KOPT-K1 (cell line): ENCODE data around the gene AKAP5.
A peak's percentile ranks its signal among the peaks of the same experiment; 100 is the strongest.

Experiments used
- H3K27ac ChIP-seq: fragments of 200-600 bp; sonication (generic); 2 replicates; pipeline ENCODE4 v1.5.1; 2016; ENCODE audit warnings: antibody characterized with exemption, mild to moderate bottlenecking, low read depth, low read length; ENCODE audit not compliant: poor library complexity, severe bottlenecking
- H3K36me3 ChIP-seq: fragments of 200-600 bp; sonication (generic); 2 replicates; pipeline ENCODE4 v1.5.1; 2017; ENCODE audit warnings: antibody characterized with exemption, mild to moderate bottlenecking, low read length, moderate library complexity; ENCODE audit not compliant: insufficient read depth
- H3K9me3 ChIP-seq: fragments of 200-600 bp; sonication (generic); 2 replicates; pipeline ENCODE4 v1.5.1; 2017; ENCODE audit warnings: antibody characterized with exemption, low read length, mild to moderate bottlenecking; ENCODE audit not compliant: insufficient read depth, poor library complexity, severe bottlenecking

AKAP5 gene

GRCh38 chr14:64444984-64445845, 20.1 kb upstream of the AKAP5 start:
- H3K27ac ChIP-seq: no peak overlapping the region
- no peaks in the 10 kb centered on the region for H3K9me3 ChIP-seq
- peaks cover 97% of the 10 kb centered on the region for H3K36me3 ChIP-seq

GRCh38 chr14:64447876-64448670, 17.2 kb upstream of the AKAP5 start:
- Histone ChIP-seq H3K27ac (no peak overlapping the region), H3K9me3 (no peaks in the 10 kb centered on the region), H3K36me3 (peaks cover 96% of the 10 kb centered on the region)

GRCh38 chr14:64450255-64450654, 15.0 kb upstream of the AKAP5 start:
- peaks cover 96% of the 10 kb centered on the region for H3K36me3 ChIP-seq
- no peak overlapping the region for H3K27ac ChIP-seq

GRCh38 chr14:64454671-64455070, 10.6 kb upstream of the AKAP5 start:
- Histone ChIP-seq H3K9me3 (no peaks in the 10 kb centered on the region), H3K27ac (no peak overlapping the region), H3K36me3 (peaks cover 99% of the 10 kb centered on the region)

More at GRCh38 chr14:64450255-64450654, 15.0 kb upstream of the AKAP5 start:
- H3K9me3 ChIP-seq: no peaks in the 10 kb centered on the region

- Histone ChIP-seq H3K27ac (no peak overlapping the region), H3K9me3 (no peaks in the 10 kb centered on the region), H3K36me3 (peaks cover 85% of the 10 kb centered on the region)
Measured at GRCh38 chr14:64459405-64460136, 5.7 kb upstream of the AKAP5 start.

GRCh38 chr14:64461221-64461620, 4.1 kb upstream of the AKAP5 start:
- Histone ChIP-seq H3K27ac (no peak overlapping the region), H3K36me3 (peaks cover 68% of the 10 kb centered on the region), H3K9me3 (no peaks in the 10 kb centered on the region)

GRCh38 chr14:64463195-64463594, 2.1 kb upstream of the AKAP5 start:
- H3K27ac ChIP-seq: no peak overlapping the region

GRCh38 chr14:64463873-64464272, 1.4 kb upstream of the AKAP5 start:
- Histone ChIP-seq H3K9me3 (no peaks in the 10 kb centered on the region), H3K36me3 (peaks cover 42% of the 10 kb centered on the region), H3K27ac (no peak overlapping the region)

More at GRCh38 chr14:64463195-64463594, 2.1 kb upstream of the AKAP5 start:
- Histone ChIP-seq H3K36me3 (peaks cover 49% of the 10 kb centered on the region), H3K9me3 (no peaks in the 10 kb centered on the region)

- Histone ChIP-seq H3K9me3 (no peaks in the 10 kb centered on the region), H3K36me3 (peaks cover 34% of the 10 kb centered on the region), H3K27ac (peak overlapping the region; percentile 65)
Measured at GRCh38 chr14:64464651-64465050, 648 bp upstream of the AKAP5 start.

- Histone ChIP-seq H3K36me3 (peaks cover 22% of the 10 kb centered on the region), H3K27ac (peak overlapping the region; percentile 65), H3K9me3 (no peaks in the 10 kb centered on the region)
Measured at GRCh38 chr14:64465831-64466554, 694 bp downstream of the AKAP5 start.

GRCh38 chr14:64467101-64467500, 1.8 kb downstream of the AKAP5 start:
- Histone ChIP-seq H3K36me3 (peaks cover 11% of the 10 kb centered on the region), H3K9me3 (no peaks in the 10 kb centered on the region), H3K27ac (no peak overlapping the region)

GRCh38 chr14:64467566-64467965, 2.3 kb downstream of the AKAP5 start:
- no peak overlapping the region for H3K27ac ChIP-seq
- peaks cover 6% of the 10 kb centered on the region; the same call in 1 of the 2 replicates for H3K36me3 ChIP-seq
- H3K9me3 ChIP-seq: no peaks in the 10 kb centered on the region

GRCh38 chr14:64468451-64468850, 3.2 kb downstream of the AKAP5 start:
- Histone ChIP-seq H3K27ac (no peak overlapping the region), H3K9me3 (no peaks in the 10 kb centered on the region), H3K36me3 (no peaks in the 10 kb centered on the region)

- Histone ChIP-seq H3K9me3 (no peaks in the 10 kb centered on the region), H3K27ac (no peak overlapping the region), H3K36me3 (peaks cover 16% of the 10 kb centered on the region; the same call in 1 of the 2 replicates)
Measured at GRCh38 chr14:64474041-64474440, 8.7 kb downstream of the AKAP5 start.
